H1 (cell line): Measurements from ENCODE around the gene POU2AF3.

Experiments
- ATF3 ChIP-seq: IDR thresholded peaks from 2 replicates; pipeline ENCODE4 v1.6.1; 2011; ENCODE audit warnings: low read depth, mild to moderate bottlenecking, low read length; ENCODE audit not compliant: insufficient read depth
- BACH1 ChIP-seq: IDR thresholded peaks from 2 replicates; pipeline ENCODE4 v1.6.1; 2012; ENCODE audit warnings: low read length, improper control_type of control experiment
- CHD1 ChIP-seq: IDR thresholded peaks from 2 replicates; pipeline ENCODE4 v1.6.1; 2012; ENCODE audit warnings: low read depth, low read length, improper control_type of control experiment
- CREB1 ChIP-seq: IDR thresholded peaks from 2 replicates; pipeline ENCODE4 v1.6.1; 2012; ENCODE audit warnings: inconsistent platforms
- CTCF ChIP-seq, 3 experiments: IDR thresholded peaks; 1 replicate in 2 of 3; 2 replicates in 1 of 3; pipeline versions ENCODE4 v1.5.1 to v1.6.1; 2011; ENCODE audit warnings: low read length in 3 of 3, mild to moderate bottlenecking in 3 of 3, inconsistent platforms in 2 of 3, low read depth in 1 of 3, moderate library complexity in 1 of 3; ENCODE audit not compliant: insufficient read depth in 1 of 3; ENCODE audit errors: control extremely low read depth in 1 of 3
- EP300 ChIP-seq, 2 experiments: IDR thresholded peaks; 1 replicate in 1 of 2; 2 replicates in 1 of 2; pipeline ENCODE4 v1.6.1; 2011 to 2012; ENCODE audit warnings: low read depth in 2 of 2, low read length in 2 of 2, mild to moderate bottlenecking in 2 of 2, borderline replicate concordance in 1 of 2, inconsistent platforms in 1 of 2, moderate library complexity in 1 of 2
- EZH2 ChIP-seq: fragments of 200-600 bp; sonication (generic); IDR thresholded peaks from 2 replicates; pipeline ENCODE4 v1.7.1; 2012; ENCODE audit warnings: low read depth, mild to moderate bottlenecking, moderate library complexity, low read length, inconsistent platforms; ENCODE audit not compliant: severe bottlenecking
- GTF2F1 ChIP-seq: IDR thresholded peaks from 2 replicates; pipeline ENCODE4 v1.6.1; 2012; ENCODE audit warnings: low read depth, low read length, improper control_type of control experiment, borderline replicate concordance
- JUN ChIP-seq: IDR thresholded peaks from 2 replicates; pipeline ENCODE4 v1.6.1; 2011; ENCODE audit warnings: low read depth, mild to moderate bottlenecking, improper control_type of control experiment, low read length
- KDM5A ChIP-seq: fragments of 200-600 bp; IDR thresholded peaks from 2 replicates; pipeline ENCODE4 v1.7.1; 2012; ENCODE audit warnings: mild to moderate bottlenecking, low read length, inconsistent platforms, mixed read lengths
- POLR2A ChIP-seq, 2 experiments: IDR thresholded peaks; 1 replicate in 1 of 2; 2 replicates in 1 of 2; pipeline ENCODE4 v1.6.1; 2011; ENCODE audit warnings: low read depth in 2 of 2, low read length in 2 of 2, mild to moderate bottlenecking in 2 of 2; ENCODE audit errors: control extremely low read depth in 1 of 2
- POLR2AphosphoS5 ChIP-seq: IDR thresholded peaks from 2 replicates; pipeline ENCODE4 v1.6.1; 2011; ENCODE audit warnings: low read depth, low read length
- SIN3A ChIP-seq, 2 experiments: IDR thresholded peaks in 1 of 2; conservative IDR thresholded peaks in 1 of 2; 2 replicates each; pipeline ENCODE4 v1.6.1; 2011 to 2012; ENCODE audit warnings: low read length in 2 of 2, improper control_type of control experiment in 1 of 2, low read depth in 1 of 2, mild to moderate bottlenecking in 1 of 2
- YY1 ChIP-seq: IDR thresholded peaks from 2 replicates; pipeline ENCODE4 v1.6.1; 2011; ENCODE audit warnings: low read depth, mild to moderate bottlenecking, low read length

- TF ChIP-seq CTCF (IDR thresholded peaks at IDR 0.05; ENCODE audit: control extremely low read depth in 1 of 3, insufficient read depth in 1 of 3, low read depth in 1 of 3, low read length in 3 of 3): no peak
- TF ChIP-seq POLR2A (IDR thresholded peaks at IDR 0.05; ENCODE audit: control extremely low read depth in 1 of 2, low read depth in 2 of 2, low read length in 2 of 2): no peak
- TF ChIP-seq SIN3A (conservative IDR thresholded peaks at IDR 0.05 in 1 of 2, IDR thresholded peaks at IDR 0.05 in 1 of 2; ENCODE audit: low read depth in 1 of 2, low read length in 2 of 2): no peak
- no peak for TF ChIP-seq ATF3
- TF ChIP-seq EP300 (IDR thresholded peaks at IDR 0.05; ENCODE audit: borderline replicate concordance in 1 of 2, low read depth in 2 of 2, low read length in 2 of 2): no peak
- no peak for TF ChIP-seq KDM5A
- no peak for TF ChIP-seq GTF2F1
- TF ChIP-seq JUN: no peak
- no peak for TF ChIP-seq CHD1
- TF ChIP-seq POLR2AphosphoS5: no peak
- TF ChIP-seq YY1: no peak
- no peak for TF ChIP-seq BACH1
- TF ChIP-seq EZH2: no peak
- no peak for TF ChIP-seq CREB1
Measured at GRCh38 chr11:111250936-111251335, 47.4 kb upstream of the POU2AF3 start.
